Sigmoid colon (tissue), 7 donors: Measurements from ENCODE around the gene PSMC6. TPM values are rescaled to one million over a fixed set of nuclear protein-coding genes. Genes with fewer than 3 reads are reported as not detected.
A peak's percentile ranks its signal among the peaks of the same experiment; 100 is the strongest.

ENCODE experiments used
- DNase-seq: peaks from one replicate; pipeline ENCODE4 v3.0.0-alpha.2; 2019
- H3K27ac ChIP-seq, 4 donors: fragments of 200-600 bp; sonication (generic); one replicate each; pipeline ENCODE4 v1.5.1; 2016 to 2019; ENCODE audit warnings: mild to moderate bottlenecking in 1 of 4
- H3K27me3 ChIP-seq, 3 donors: fragments of 200-600 bp; sonication (generic); one replicate each; pipeline ENCODE4 v1.5.1; 2019; ENCODE audit warnings: mild to moderate bottlenecking in 1 of 3
- H3K36me3 ChIP-seq, 4 donors: fragments of 200-600 bp; sonication (generic); one replicate each; pipeline ENCODE4 v1.5.1; 2016 to 2019
- H3K4me1 ChIP-seq, 4 donors: fragments of 200-600 bp; sonication (generic); one replicate each; pipeline ENCODE4 v1.5.1; 2017 to 2019
- H3K4me3 ChIP-seq, 4 donors: fragments of 200-600 bp; sonication (generic); one replicate each; pipeline ENCODE4 v1.5.1; 2017 to 2019; ENCODE audit warnings: mild to moderate bottlenecking in 2 of 4, moderate library complexity in 1 of 4
- H3K9me3 ChIP-seq, 4 donors: fragments of 200-600 bp in 3 of 4; sonication (generic) in 3 of 4; one replicate each; pipeline versions ENCODE4 v1.5.1 to v1.6.1; 2013 to 2019
- EP300 ChIP-seq, 4 donors: sonication (generic); formaldehyde crosslinking; IDR thresholded peaks; one replicate each; pipeline ENCODE4 v1.6.1; 2017; ENCODE audit warnings: antibody characterized with exemption in 4 of 4
- POLR2A ChIP-seq, 2 donors: fragments of 450-650 bp; IDR thresholded peaks; one replicate each; pipeline ENCODE4 v1.6.1; 2016; ENCODE audit warnings: antibody characterized with exemption in 2 of 2, mild to moderate bottlenecking in 2 of 2, moderate library complexity in 2 of 2
- POLR2AphosphoS5 ChIP-seq, 4 donors: sonication (generic); formaldehyde crosslinking; IDR thresholded peaks; one replicate each; pipeline ENCODE4 v1.6.1; 2017; ENCODE audit warnings: antibody characterized with exemption in 4 of 4
- WGBS, 2 donors: extraction: QIAGEN DNeasy Blood & Tissue Kit; methylation state at CpG; one replicate each; pipeline ENCODE4 v1.1.7; 2013; 5-methylcytosine and 5-hydroxymethylcytosine counted together
- intact Hi-C: fragments of 100-400 bp; cut with DNase I; formaldehyde crosslinking; loops from one replicate; pipeline ENCODE4 v1.15.1; 2023
- polyA plus RNA-seq, 3 donors: library from polyadenylated mRNA; stranded (reverse); fragments of 200-250 nt; gene quantifications; one replicate each; pipeline ENCODE4 v1.2.3, GENCODE V29; 2013
- total RNA-seq, 4 donors: library from RNA; depleted of rRNA; stranded (reverse); fragments of >200 nt; gene quantifications; one replicate each; pipeline ENCODE4 v1.1.0, GENCODE V29; 2016
- TF ChIP-seq, protein P1 (sequence below), 4 experiments: fragments of 450-650 bp in 3 of 4; fragments of 200-600 bp in 1 of 4; IDR thresholded peaks; one replicate each; pipeline ENCODE4 v1.5.1; 2016 to 2019; ENCODE audit warnings: antibody characterized with exemption in 4 of 4, mild to moderate bottlenecking in 3 of 4, moderate library complexity in 2 of 4
- donor health status: healthy with polysubstance abuse.
- donor health status: Bipolar disorder and iron deficiency.
- donor health status: healthy.

PSMC6 gene
- total and polyA plus RNA-seq, 7 donors: 60.7 to 94.2 (median 81.0) TPM

DNA sequence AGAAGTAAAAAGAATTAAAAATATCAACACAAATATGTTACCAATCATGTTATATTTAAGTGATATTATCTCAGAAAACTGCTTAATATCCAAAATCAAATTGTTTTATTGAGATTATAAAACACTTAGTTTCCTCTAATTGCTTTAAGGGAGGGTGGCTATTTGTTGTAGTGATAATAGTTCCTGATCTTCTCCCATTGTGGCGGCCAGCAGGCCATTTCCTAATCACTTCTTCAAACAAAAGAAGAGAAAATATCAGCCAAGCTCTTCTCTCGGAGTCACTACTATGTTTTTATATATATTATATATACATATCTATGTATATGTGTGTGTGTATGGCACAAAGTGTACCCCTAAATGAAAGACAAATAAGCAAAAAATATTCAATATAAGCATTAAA is 43.1 kb upstream of the PSMC6 start:
- 73 to 93% methylated on average over 2 of the region's 2 CpGs for WGBS, 2 donors
- TF ChIP-seq POLR2AphosphoS5 (IDR thresholded peaks at IDR 0.05) (no peak), POLR2A (IDR thresholded peaks at IDR 0.05) (no peak)
- TF ChIP-seq, protein P1, sequence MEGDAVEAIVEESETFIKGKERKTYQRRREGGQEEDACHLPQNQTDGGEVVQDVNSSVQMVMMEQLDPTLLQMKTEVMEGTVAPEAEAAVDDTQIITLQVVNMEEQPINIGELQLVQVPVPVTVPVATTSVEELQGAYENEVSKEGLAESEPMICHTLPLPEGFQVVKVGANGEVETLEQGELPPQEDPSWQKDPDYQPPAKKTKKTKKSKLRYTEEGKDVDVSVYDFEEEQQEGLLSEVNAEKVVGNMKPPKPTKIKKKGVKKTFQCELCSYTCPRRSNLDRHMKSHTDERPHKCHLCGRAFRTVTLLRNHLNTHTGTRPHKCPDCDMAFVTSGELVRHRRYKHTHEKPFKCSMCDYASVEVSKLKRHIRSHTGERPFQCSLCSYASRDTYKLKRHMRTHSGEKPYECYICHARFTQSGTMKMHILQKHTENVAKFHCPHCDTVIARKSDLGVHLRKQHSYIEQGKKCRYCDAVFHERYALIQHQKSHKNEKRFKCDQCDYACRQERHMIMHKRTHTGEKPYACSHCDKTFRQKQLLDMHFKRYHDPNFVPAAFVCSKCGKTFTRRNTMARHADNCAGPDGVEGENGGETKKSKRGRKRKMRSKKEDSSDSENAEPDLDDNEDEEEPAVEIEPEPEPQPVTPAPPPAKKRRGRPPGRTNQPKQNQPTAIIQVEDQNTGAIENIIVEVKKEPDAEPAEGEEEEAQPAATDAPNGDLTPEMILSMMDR (IDR thresholded peaks at IDR 0.05): no peak
- DNase-seq: no peak
- Histone ChIP-seq H3K4me3 (no peak overlapping the region), H3K27me3 (no peaks in the 10 kb centered on the region), H3K36me3 (peaks cover 0 to 31% (median 2%) of the 10 kb centered on the region in 4 donors), H3K27ac (no peak overlapping the region), H3K9me3 (no peaks in the 10 kb centered on the region), H3K4me1 (no peaks in the 10 kb centered on the region)
- intact Hi-C loops: no loop called here

DNA sequence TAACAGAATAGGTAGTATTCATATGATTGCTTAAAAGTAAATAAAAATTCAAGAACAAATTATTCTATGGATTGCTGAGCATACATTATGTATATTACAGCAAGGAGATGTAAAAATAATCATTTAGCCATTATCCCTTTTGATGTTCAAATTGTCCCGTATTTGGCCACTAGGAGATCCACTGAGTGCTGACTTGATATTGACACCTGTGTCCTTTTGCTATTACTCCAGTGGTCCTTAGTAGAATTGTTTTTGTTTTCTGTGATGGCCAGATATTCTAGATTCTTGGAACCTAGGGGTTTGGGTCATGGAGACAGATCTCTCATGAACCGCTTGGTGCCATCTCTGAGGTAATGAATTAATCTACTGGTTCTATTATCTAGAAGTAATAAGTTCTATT is 28.4 kb upstream of the PSMC6 start:
- H3K4me3 ChIP-seq: no peak overlapping the region
- peaks cover 0 to 59% (median 8%) of the 10 kb centered on the region in 4 donors for H3K36me3 ChIP-seq
- 94 to 98% methylated on average over 2 of the region's 2 CpGs for WGBS, 2 donors

DNA sequence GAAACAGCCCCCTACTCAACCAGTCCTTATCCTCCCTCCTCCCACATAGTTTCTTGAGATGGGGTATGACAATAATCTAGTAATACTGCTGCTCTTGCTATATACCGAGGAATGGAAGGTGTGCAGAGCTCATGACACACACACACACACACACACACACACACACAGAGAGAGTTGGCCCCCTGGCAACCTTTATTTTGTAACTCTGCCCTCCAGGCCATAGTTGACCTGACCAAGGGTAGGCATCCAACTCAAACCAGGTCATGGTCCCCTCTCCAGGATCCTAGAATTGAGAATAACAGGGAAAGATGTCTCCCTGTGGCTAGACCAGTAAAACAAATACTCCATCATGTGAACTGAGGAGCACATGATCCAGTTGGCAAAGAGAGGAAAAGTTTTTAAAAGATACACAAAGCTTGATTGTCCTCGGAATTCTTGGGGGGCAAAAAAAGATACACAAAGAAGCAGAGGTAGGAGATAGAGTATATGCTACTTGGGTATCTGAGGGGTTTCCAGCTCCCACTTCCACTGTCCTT is 22.9 kb upstream of the PSMC6 start:
- no peaks in the 10 kb centered on the region for H3K9me3 ChIP-seq
- H3K4me3 ChIP-seq: no peak overlapping the region
- H3K4me1 ChIP-seq: peaks cover 0 to 5% (median 0%) of the 10 kb centered on the region in 4 donors
- TF ChIP-seq POLR2A (IDR thresholded peaks at IDR 0.05) (no peak), POLR2AphosphoS5 (IDR thresholded peaks at IDR 0.05) (no peak), EP300 (IDR thresholded peaks at IDR 0.05) (no peak)
- TF ChIP-seq, protein P1 (IDR thresholded peaks at IDR 0.05): no peak
- no peak for DNase-seq
- H3K27me3 ChIP-seq: no peaks in the 10 kb centered on the region
- 66 to 85% methylated on average over 2 of the region's 2 CpGs for WGBS, 2 donors
- intact Hi-C loops: no loop called here
- peaks cover 0 to 17% (median 6%) of the 10 kb centered on the region in 4 donors for H3K36me3 ChIP-seq
- H3K27ac ChIP-seq: no peak overlapping the region

More for the DNA sequence above, 28.4 kb upstream of the PSMC6 start:
- Histone ChIP-seq H3K27ac (no peak overlapping the region), H3K4me1 (no peaks in the 10 kb centered on the region), H3K27me3 (no peaks in the 10 kb centered on the region), H3K9me3 (no peaks in the 10 kb centered on the region)
- no peak for TF ChIP-seq EP300 (IDR thresholded peaks at IDR 0.05)
- TF ChIP-seq, protein P1 (IDR thresholded peaks at IDR 0.05): peak in 1 of 4 experiments; percentile 12
- DNase-seq: no peak
- intact Hi-C loops: no loop called here

DNA sequence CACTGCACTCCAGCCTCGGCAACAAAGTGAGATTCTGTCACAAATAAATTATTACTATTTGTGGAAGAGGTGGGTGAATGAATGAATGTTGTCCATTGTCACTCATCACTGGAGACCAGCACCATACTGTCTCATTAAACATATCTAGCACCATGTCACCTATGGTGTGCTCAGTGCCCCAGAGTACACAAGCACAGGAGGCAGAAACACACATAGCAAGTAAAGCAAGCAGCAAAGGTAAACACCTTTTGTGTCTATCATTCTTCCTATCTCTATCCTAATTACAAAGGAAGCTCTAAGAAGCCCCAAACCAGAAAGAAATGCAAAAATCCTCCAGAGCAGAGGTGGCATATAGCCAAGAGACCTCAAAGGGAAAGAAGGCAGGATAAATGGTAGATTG is 20.8 kb upstream of the PSMC6 start:
- H3K9me3 ChIP-seq: no peaks in the 10 kb centered on the region
- no peak for DNase-seq
- H3K27ac ChIP-seq: no peak overlapping the region
- WGBS, 2 donors: 94 to 96% methylated on average over 1 of the region's 1 CpG
- H3K4me3 ChIP-seq: no peak overlapping the region
- peaks cover 0 to 11% (median 4%) of the 10 kb centered on the region in 4 donors for H3K36me3 ChIP-seq
- TF ChIP-seq EP300 (IDR thresholded peaks at IDR 0.05): no peak
- TF ChIP-seq POLR2AphosphoS5 (IDR thresholded peaks at IDR 0.05): no peak
- no peak for TF ChIP-seq POLR2A (IDR thresholded peaks at IDR 0.05)
- intact Hi-C loops: no loop called here
- H3K4me1 ChIP-seq: peaks cover 0 to 5% (median 0%) of the 10 kb centered on the region in 4 donors
- no peaks in the 10 kb centered on the region for H3K27me3 ChIP-seq

DNA sequence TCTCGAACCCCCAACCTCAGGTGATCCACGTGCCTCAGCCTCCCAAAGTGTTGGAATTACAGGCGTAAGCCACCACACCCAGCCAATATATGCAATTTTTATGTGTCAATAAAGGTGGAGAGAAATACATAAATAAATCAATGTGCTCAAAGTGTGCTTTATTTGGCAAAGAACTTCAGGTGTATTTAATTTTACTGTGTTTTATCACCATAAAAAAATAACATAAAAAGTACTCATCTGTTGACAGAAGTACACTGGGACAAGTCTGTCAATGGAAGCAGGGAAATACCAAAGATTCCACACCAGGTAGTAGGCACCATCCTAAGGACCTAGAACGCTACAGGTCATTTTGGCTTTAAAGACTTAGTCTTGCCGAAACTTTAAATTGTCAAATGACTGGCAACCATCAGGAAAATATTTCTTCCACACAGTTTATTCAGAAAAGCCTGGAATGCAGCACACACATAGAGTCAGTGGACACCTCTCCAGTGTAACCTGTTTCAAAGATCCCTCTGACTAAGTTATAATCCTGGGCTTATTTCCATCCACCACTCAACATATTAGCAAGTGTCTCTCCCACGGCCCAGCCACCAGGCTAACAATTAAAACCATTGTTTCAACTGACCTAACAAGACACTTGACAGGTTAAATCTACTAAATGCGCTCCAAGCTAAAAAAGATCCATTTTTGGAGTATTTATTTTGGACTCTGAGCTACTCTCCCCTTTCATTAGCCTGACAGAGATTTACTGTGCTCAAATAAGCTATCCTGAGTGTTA is 15.8 kb upstream of the PSMC6 start:
- intact Hi-C loops: no loop called here
- H3K27ac ChIP-seq: no peak overlapping the region

More for the DNA sequence above, 15.8 kb upstream of the PSMC6 start:
- no peak overlapping the region for H3K4me3 ChIP-seq
- WGBS, 2 donors: 53 to 81% methylated on average over 7 of the region's 7 CpGs
- TF ChIP-seq POLR2A (IDR thresholded peaks at IDR 0.05): no peak
- H3K4me1 ChIP-seq: peaks cover 0 to 25% (median 7%) of the 10 kb centered on the region in 4 donors
- DNase-seq: no peak
- H3K27me3 ChIP-seq: no peaks in the 10 kb centered on the region
- H3K9me3 ChIP-seq: no peaks in the 10 kb centered on the region
- no peaks in the 10 kb centered on the region for H3K36me3 ChIP-seq
